ENCODE results near the gene TPTE2.

- TF ChIP-seq CTCF (IDR thresholded peaks at IDR 0.05) = no peak
- TF ChIP-seq POLR2AphosphoS5 (IDR thresholded peaks at IDR 0.05) = no peak
Measured at GRCh38 chr13:19605161-19605955, 44.0 kb upstream of the TPTE2 start.
